HepG2 (cell line): ENCODE data around the gene FAM174C. TPM values are rescaled to one million over a fixed set of nuclear protein-coding genes. Genes with fewer than 3 reads are reported as not detected.
A peak's percentile ranks its signal among the peaks of the same experiment; 100 is the strongest.

Experiments used
- ERF ChIP-seq: IDR thresholded peaks from 2 replicates; pipeline ENCODE4 v1.6.1; 2018; ENCODE audit warnings: missing biosample characterization, missing genetic modification reagents
- ESRRA ChIP-seq: sonication (generic); formaldehyde crosslinking; IDR thresholded peaks from 2 replicates; pipeline ENCODE4 v1.5.1; 2020; ENCODE audit warnings: mild to moderate bottlenecking, low read depth, missing genetic modification reagents
- FOXK1 ChIP-seq: sonication (generic); formaldehyde crosslinking; IDR thresholded peaks from 2 replicates; pipeline ENCODE4 v1.4.0; 2020; ENCODE audit warnings: low read depth, missing genetic modification reagents, borderline replicate concordance
- NR2F6 ChIP-seq, 2 experiments: IDR thresholded peaks; 2 replicates each; pipeline ENCODE4 v1.6.1; 2016; ENCODE audit warnings: antibody characterized with exemption in 1 of 2, mild to moderate bottlenecking in 1 of 2
- ZC3H13 ChIP-seq: sonication (generic); formaldehyde crosslinking; IDR thresholded peaks from 2 replicates; pipeline ENCODE4 v1.8.1; 2023; ENCODE audit warnings: mild to moderate bottlenecking, missing genetic modification reagents, moderate library complexity
- ZFP36L1 ChIP-seq: sonication (generic); formaldehyde crosslinking; IDR thresholded peaks from 2 replicates; pipeline ENCODE4 v1.8.0; 2022; ENCODE audit warnings: mild to moderate bottlenecking, missing genetic modification reagents, moderate library complexity
- ZKSCAN1 ChIP-seq: fragments of 150-350 bp; IDR thresholded peaks from 2 replicates; pipeline ENCODE4 v1.6.1; 2014; ENCODE audit warnings: low read length
- ZNF138 ChIP-seq: sonication (generic); formaldehyde crosslinking; IDR thresholded peaks from 2 replicates; pipeline ENCODE4 v1.5.0; 2020; ENCODE audit warnings: mild to moderate bottlenecking, low read depth, missing genetic modification reagents
- ZNF354B ChIP-seq: sonication (generic); formaldehyde crosslinking; IDR thresholded peaks from 2 replicates; pipeline ENCODE4 v1.8.0; 2022; ENCODE audit warnings: mild to moderate bottlenecking, missing genetic modification reagents
- polyA plus RNA-seq, 8 experiments: library from polyadenylated mRNA; depleted of rRNA in 3 of 8; stranded (reverse) in 7 of 8; unstranded in 1 of 8; fragments of >200 nt; fragmentation: Illumina TruSeq in 4 of 8; extraction: Trizol in 4 of 8; gene quantifications; 2 replicates each; pipeline versions ENCODE4 v1.2.1 to v1.2.3, GENCODE V29; 2011 to 2016; ENCODE audit warnings: low read depth in 4 of 8, missing spikeins in 1 of 8, mixed read lengths in 1 of 8; ENCODE audit not compliant: insufficient read depth in 1 of 8
- total RNA-seq, 5 experiments: library from RNA; depleted of rRNA; stranded (reverse); fragments of >200 nt; fragmentation: Illumina TruSeq; extraction: Trizol; gene quantifications; 2 replicates each; pipeline ENCODE4 v1.2.3, GENCODE V29; 2016; ENCODE audit warnings: low read depth in 1 of 5
- TF ChIP-seq, protein P1 (sequence below), 2 experiments: fragments of 450-650 bp in 1 of 2; sonication (generic) in 1 of 2; formaldehyde crosslinking; IDR thresholded peaks; 2 replicates each; pipeline versions ENCODE4 v1.5.0 to v1.8.0; 2020 to 2022; ENCODE audit warnings: mild to moderate bottlenecking in 1 of 2, missing genetic modification reagents in 1 of 2
- TF ChIP-seq, protein P2 (sequence below): sonication (generic); formaldehyde crosslinking; IDR thresholded peaks from 2 replicates; pipeline ENCODE4 v1.4.0; 2020; ENCODE audit warnings: missing genetic modification reagents

Gene FAM174C
- total and polyA plus RNA-seq, 2 of the 13 experiments (the other 11 are each of a cell fraction or from before 2014, with no cell fraction given) = 19.5 to 31.3 TPM

DNA sequence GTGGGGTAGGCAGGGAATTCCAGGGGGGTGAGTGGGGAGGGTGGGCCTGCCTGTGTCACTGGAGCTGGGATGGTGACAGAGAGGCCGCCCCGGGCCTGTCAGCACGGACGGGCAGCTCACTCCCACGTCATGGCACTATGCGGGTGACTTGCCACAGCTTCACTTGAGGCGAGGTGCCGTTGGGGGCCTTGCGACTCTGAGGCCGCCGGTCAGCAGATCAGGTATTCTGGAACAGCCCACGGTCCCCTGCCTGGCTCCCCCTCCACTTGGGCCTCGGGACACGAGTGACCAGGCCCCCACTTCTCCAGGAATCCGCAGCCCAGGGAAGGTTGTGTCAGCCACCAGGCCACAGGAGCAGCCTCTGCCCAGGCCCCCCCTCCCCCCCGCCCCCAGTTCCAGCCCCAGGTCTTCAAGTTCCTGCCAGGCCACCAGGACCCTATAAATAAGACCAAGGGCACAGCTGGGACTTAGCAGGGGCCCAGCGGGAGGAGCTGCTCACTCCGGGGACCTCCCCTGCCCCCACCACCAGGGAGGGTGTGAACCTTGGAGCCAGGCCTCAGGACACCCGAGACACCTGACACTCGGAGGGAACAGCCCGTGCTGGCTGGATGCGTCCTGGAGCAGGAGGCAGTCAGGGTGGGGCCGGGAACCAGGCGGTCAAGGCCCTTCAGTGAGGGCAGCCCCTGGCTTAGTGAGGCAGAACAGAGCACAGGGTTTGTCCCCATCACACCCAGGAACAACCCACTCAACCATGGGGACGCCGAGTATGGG, 29.7 kb upstream of the FAM174C start (continued):
- TF ChIP-seq, protein P1, sequence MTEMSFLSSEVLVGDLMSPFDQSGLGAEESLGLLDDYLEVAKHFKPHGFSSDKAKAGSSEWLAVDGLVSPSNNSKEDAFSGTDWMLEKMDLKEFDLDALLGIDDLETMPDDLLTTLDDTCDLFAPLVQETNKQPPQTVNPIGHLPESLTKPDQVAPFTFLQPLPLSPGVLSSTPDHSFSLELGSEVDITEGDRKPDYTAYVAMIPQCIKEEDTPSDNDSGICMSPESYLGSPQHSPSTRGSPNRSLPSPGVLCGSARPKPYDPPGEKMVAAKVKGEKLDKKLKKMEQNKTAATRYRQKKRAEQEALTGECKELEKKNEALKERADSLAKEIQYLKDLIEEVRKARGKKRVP (CRISPR knock-in tag; IDR thresholded peaks at IDR 0.05) = no peak
- TF ChIP-seq ZFP36L1 (CRISPR knock-in tag) (no peak), ZC3H13 (peak; percentile 22; the same call in 1 of the 2 replicates), ZNF138 (peak; percentile 28; the same call in 1 of the 2 replicates), ZKSCAN1 (no peak), FOXK1 (CRISPR knock-in tag) (no peak), ESRRA (peak; percentile 56; the same call in 1 of the 2 replicates), ZNF354B (no peak), ERF (CRISPR knock-in tag) (0 out of 2 replicates have a peak, but pooled peaks have one; percentile 15), NR2F6 (IDR thresholded peaks at IDR 0.05) (no peak), NR2F6 (CRISPR knock-in tag; IDR thresholded peaks at IDR 0.05) (peak; percentile 71)
- TF ChIP-seq, protein P2, sequence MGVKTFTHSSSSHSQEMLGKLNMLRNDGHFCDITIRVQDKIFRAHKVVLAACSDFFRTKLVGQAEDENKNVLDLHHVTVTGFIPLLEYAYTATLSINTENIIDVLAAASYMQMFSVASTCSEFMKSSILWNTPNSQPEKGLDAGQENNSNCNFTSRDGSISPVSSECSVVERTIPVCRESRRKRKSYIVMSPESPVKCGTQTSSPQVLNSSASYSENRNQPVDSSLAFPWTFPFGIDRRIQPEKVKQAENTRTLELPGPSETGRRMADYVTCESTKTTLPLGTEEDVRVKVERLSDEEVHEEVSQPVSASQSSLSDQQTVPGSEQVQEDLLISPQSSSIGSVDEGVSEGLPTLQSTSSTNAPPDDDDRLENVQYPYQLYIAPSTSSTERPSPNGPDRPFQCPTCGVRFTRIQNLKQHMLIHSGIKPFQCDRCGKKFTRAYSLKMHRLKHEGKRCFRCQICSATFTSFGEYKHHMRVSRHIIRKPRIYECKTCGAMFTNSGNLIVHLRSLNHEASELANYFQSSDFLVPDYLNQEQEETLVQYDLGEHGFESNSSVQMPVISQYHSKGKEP (CRISPR knock-in tag) = no peak
